PC-9 (cell line): Measurements from ENCODE around the gene CACNA1E. TPM values are rescaled to one million over a fixed set of nuclear protein-coding genes. Genes with fewer than 3 reads are reported as not detected.

ENCODE experiments used
- BruUV-seq: library from RNA; stranded (reverse); fragments of 400-500 nt; replicated peaks from 2 replicates; lab custom pipeline; 2021; lab: Mats Ljungman, UMichigan
- CTCF ChIA-PET: fragments of 300-600 bp; sonication (Branson Sonifier 250); formaldehyde crosslinking; loops from one replicate; lab custom pipeline; 2022; ENCODE audit warnings: antibody characterized with exemption; lab: Charles Lee
- POLR2A ChIA-PET: fragments of 300-600 bp; sonication (Branson Sonifier 250); formaldehyde crosslinking; loops from one replicate; lab custom pipeline; 2022; ENCODE audit warnings: antibody characterized with exemption; ENCODE audit not compliant: unreplicated experiment; lab: Charles Lee
- DNase-seq, 2 experiments: peaks; one replicate each; pipeline versions ENCODE4 v3.0.0 to v3.0.0-alpha.2; 2015 to 2022; ENCODE audit warnings: mixed read lengths in 1 of 2
- H2AFZ ChIP-seq: fragments of 200-600 bp; sonication (generic); 2 replicates; pipeline ENCODE4 v1.8.1; 2017; ENCODE audit warnings: antibody characterized with exemption
- H3F3A ChIP-seq: fragments of 200-600 bp; sonication (generic); 2 replicates; pipeline ENCODE4 v1.8.1; 2017; ENCODE audit warnings: antibody characterized with exemption, mild to moderate bottlenecking, low read depth; ENCODE audit not compliant: insufficient read depth
- H3K27ac ChIP-seq: fragments of 200-600 bp; sonication (generic); 2 replicates; pipeline ENCODE4 v1.6.1; 2016; ENCODE audit warnings: mixed run types
- H3K27me3 ChIP-seq: fragments of 200-600 bp; sonication (generic); 2 replicates; pipeline ENCODE4 v1.6.1; 2016; ENCODE audit warnings: low read depth, mixed run types; ENCODE audit not compliant: insufficient read depth
- H3K36me3 ChIP-seq: fragments of 200-600 bp; sonication (generic); 2 replicates; pipeline ENCODE4 v1.6.1; 2016; ENCODE audit warnings: low read depth, mixed run types
- H3K4me1 ChIP-seq: fragments of 200-600 bp; sonication (generic); replicated peaks from 2 replicates; pipeline ENCODE4 v1.6.1; 2016; ENCODE audit warnings: mixed run types; ENCODE audit not compliant: insufficient read depth
- H3K4me2 ChIP-seq: fragments of 200-600 bp; sonication (generic); 2 replicates; pipeline ENCODE4 v1.6.1; 2017; ENCODE audit warnings: mixed run types
- H3K4me3 ChIP-seq: fragments of 200-600 bp; sonication (generic); 2 replicates; pipeline ENCODE4 v1.6.1; 2016; ENCODE audit warnings: mixed run types
- H3K79me2 ChIP-seq: fragments of 200-600 bp; sonication (generic); 2 replicates; pipeline ENCODE4 v1.6.1; 2017; ENCODE audit warnings: low read depth, mixed run types
- H3K9me2 ChIP-seq: fragments of 200-600 bp; sonication (generic); 2 replicates; pipeline ENCODE4 v1.8.1; 2017; ENCODE audit warnings: mild to moderate bottlenecking; ENCODE audit not compliant: insufficient read depth
- H3K9me3 ChIP-seq: fragments of 200-600 bp; sonication (generic); 2 replicates; pipeline ENCODE4 v1.8.1; 2016; ENCODE audit warnings: low read depth; ENCODE audit not compliant: insufficient read depth
- H4K20me1 ChIP-seq: fragments of 200-600 bp; sonication (generic); 2 replicates; pipeline ENCODE4 v1.8.1; 2017; ENCODE audit not compliant: insufficient read depth
- CTCF ChIP-seq: fragments of 200-600 bp; sonication (generic); conservative IDR thresholded peaks from 2 replicates; pipeline ENCODE4 v1.6.1; 2017; ENCODE audit warnings: mixed run types, antibody characterized with exemption, mild to moderate bottlenecking, moderate library complexity
- EZH2 ChIP-seq: fragments of 200-600 bp; sonication (generic); IDR thresholded peaks from 2 replicates; pipeline ENCODE4 v1.8.0; 2017; ENCODE audit warnings: antibody characterized with exemption, low read depth
- intact Hi-C: fragments of 100-400 bp; cut with micrococcal nuclease; formaldehyde crosslinking; loops from one replicate; pipeline ENCODE4 v1.10.0; 2022; ENCODE audit not compliant: unreplicated experiment
- total RNA-seq: library from RNA; stranded (reverse); gene quantifications from 2 replicates; pipeline ENCODE4 v1.2.3, GENCODE V29; 2021

Gene CACNA1E
- total RNA-seq, 1 experiment from 2014 or later = not detected

DNA sequence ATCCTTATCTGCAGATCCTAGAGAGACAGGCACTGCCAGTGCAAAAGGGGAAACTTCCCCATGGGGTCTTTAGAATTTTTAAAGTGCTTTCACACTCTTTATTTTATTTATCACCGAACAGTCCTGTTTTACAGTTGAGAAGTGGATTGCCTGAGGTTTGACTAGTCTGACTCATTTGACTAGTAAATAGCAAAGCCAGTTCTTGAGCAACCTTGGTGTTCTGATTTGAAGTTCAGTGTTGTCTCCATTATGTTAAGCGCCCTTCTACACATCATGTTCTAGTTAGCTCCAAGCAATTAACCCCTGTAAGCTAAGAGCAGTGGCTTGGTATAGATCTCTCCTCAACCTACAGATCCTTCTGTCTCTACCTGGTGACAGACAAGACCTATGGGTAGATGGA is 262.9 kb downstream of the CACNA1E start:
- H3K27ac ChIP-seq = no peak overlapping the region
- no peaks in the 10 kb centered on the region for H3K79me2 ChIP-seq
- TF ChIP-seq EZH2 = no peak
- intact Hi-C loops = no loop called here
- ChIA-PET CTCF (no interaction called here), POLR2A (no interaction called here)
- no peaks in the 10 kb centered on the region for H3K4me1 ChIP-seq
- no peak for DNase-seq
- no peak overlapping the region for H3K4me2 ChIP-seq
- no TSS peak for BruUV-seq
- no peaks in the 10 kb centered on the region for H3K36me3 ChIP-seq
- H2AFZ ChIP-seq = no peak overlapping the region
- no peaks in the 10 kb centered on the region for H3K9me2 ChIP-seq
- no peaks in the 10 kb centered on the region for H3K9me3 ChIP-seq
- no peaks in the 10 kb centered on the region for H4K20me1 ChIP-seq
- H3F3A ChIP-seq = no peaks in the 10 kb centered on the region
- H3K4me3 ChIP-seq = no peak overlapping the region
- H3K27me3 ChIP-seq = peaks cover 36% of the 10 kb centered on the region

GRCh38 chr1:181748013-181748412 is 264.7 kb downstream of the CACNA1E start:
- Histone ChIP-seq H4K20me1 (no peaks in the 10 kb centered on the region), H3K4me1 (no peaks in the 10 kb centered on the region), H3K27ac (no peak overlapping the region), H2AFZ (no peak overlapping the region), H3K36me3 (no peaks in the 10 kb centered on the region), H3K4me2 (no peak overlapping the region), H3F3A (no peaks in the 10 kb centered on the region), H3K4me3 (no peak overlapping the region), H3K9me3 (no peaks in the 10 kb centered on the region), H3K9me2 (no peaks in the 10 kb centered on the region), H3K79me2 (no peaks in the 10 kb centered on the region), H3K27me3 (peaks cover 41% of the 10 kb centered on the region)
- no peak for DNase-seq
- BruUV-seq = no TSS peak
- TF ChIP-seq CTCF (no peak), EZH2 (no peak)
- intact Hi-C loops = no loop called here
- ChIA-PET CTCF (no interaction called here), POLR2A (no interaction called here)

DNA sequence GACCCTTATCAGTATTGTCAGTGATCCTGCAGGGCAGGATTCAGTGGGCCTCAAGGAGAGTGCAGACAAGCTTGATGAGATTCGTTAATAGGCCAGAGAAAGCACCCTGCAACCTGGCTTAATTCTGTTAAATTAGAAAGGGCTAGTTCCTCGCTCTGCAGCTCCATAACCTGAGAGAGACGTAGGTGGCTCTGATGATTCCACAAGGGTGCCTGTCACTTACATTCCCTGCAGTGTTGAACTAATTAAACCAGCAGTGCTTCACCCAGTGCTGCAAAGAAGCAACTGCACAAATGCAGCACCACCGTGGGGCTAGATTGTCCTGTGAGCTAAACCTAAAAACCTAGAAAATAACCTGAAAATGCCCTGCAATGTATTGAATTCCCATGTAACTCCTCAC is 270.8 kb downstream of the CACNA1E start:
- Histone ChIP-seq H3K36me3 (no peaks in the 10 kb centered on the region), H3F3A (no peaks in the 10 kb centered on the region), H3K9me3 (no peaks in the 10 kb centered on the region), H3K4me2 (no peak overlapping the region), H3K27me3 (peaks cover 79% of the 10 kb centered on the region), H3K4me3 (no peak overlapping the region), H3K27ac (no peak overlapping the region), H3K79me2 (no peaks in the 10 kb centered on the region), H2AFZ (no peak overlapping the region), H4K20me1 (no peaks in the 10 kb centered on the region), H3K4me1 (no peaks in the 10 kb centered on the region), H3K9me2 (no peaks in the 10 kb centered on the region)
- no peak for DNase-seq
- ChIA-PET CTCF (no interaction called here), POLR2A (no interaction called here)
- no peak for TF ChIP-seq CTCF
- TF ChIP-seq EZH2 = no peak
- intact Hi-C loops = no loop called here
- BruUV-seq = no TSS peak

- no peak overlapping the region for H3K4me3 ChIP-seq
- H3K9me2 ChIP-seq = no peaks in the 10 kb centered on the region
- no peaks in the 10 kb centered on the region for H3K36me3 ChIP-seq
- H4K20me1 ChIP-seq = no peaks in the 10 kb centered on the region
- H3F3A ChIP-seq = no peaks in the 10 kb centered on the region
- no peak overlapping the region for H2AFZ ChIP-seq
- BruUV-seq = no TSS peak
- TF ChIP-seq CTCF (no peak), EZH2 (no peak)
- H3K27ac ChIP-seq = no peak overlapping the region
- no peaks in the 10 kb centered on the region for H3K4me1 ChIP-seq
- no peaks in the 10 kb centered on the region for H3K79me2 ChIP-seq
- POLR2A ChIA-PET = no interaction called here
- no peak overlapping the region for H3K4me2 ChIP-seq
- intact Hi-C loops = no loop called here
- H3K9me3 ChIP-seq = no peaks in the 10 kb centered on the region
- no peak for DNase-seq
- peaks cover 48% of the 10 kb centered on the region for H3K27me3 ChIP-seq
- CTCF ChIA-PET = no interaction called here
Measured at GRCh38 chr1:181759481-181759880, 276.2 kb downstream of the CACNA1E start.
